PC-3 (cell line): ENCODE measurements around the gene ACIN1. TPM values are rescaled to one million over a fixed set of nuclear protein-coding genes. Genes with fewer than 3 reads are reported as not detected.

Experiments used
- ATAC-seq: fragments of 200-7000 bp; cut with Tn5 transposase; 2 replicates; pipeline ENCODE4 v1.9.1; 2020; ENCODE audit warnings: mild to moderate bottlenecking, moderate library complexity
- BruUV-seq: library from RNA; stranded (reverse); fragments of 400-500 nt; replicated peaks from 2 replicates; lab custom pipeline; 2021; lab: Mats Ljungman, UMichigan
- CTCF ChIA-PET: fragments of 300-600 bp; sonication (Branson Sonifier 250); formaldehyde crosslinking; loops from one replicate; lab custom pipeline; 2022; ENCODE audit warnings: antibody characterized with exemption; lab: Charles Lee
- POLR2A ChIA-PET: fragments of 300-600 bp; sonication (Branson Sonifier 250); formaldehyde crosslinking; loops from one replicate; lab custom pipeline; 2022; ENCODE audit warnings: antibody characterized with exemption; ENCODE audit not compliant: unreplicated experiment; lab: Charles Lee
- DNase-seq: peaks from one replicate; pipeline ENCODE4 v3.0.0-alpha.2; 2015
- H2AFZ ChIP-seq: fragments of 300-600 bp; sonication (generic); 2 replicates; pipeline ENCODE4 v1.6.0; 2016; ENCODE audit warnings: antibody characterized with exemption, low read length
- H3F3A ChIP-seq: fragments of 300-600 bp; sonication (generic); one replicate; pipeline ENCODE4 v1.6.0; 2017; ENCODE audit warnings: antibody characterized with exemption, low read length, control low read depth, mild to moderate bottlenecking; ENCODE audit not compliant: unreplicated experiment
- H3K27ac ChIP-seq: fragments of 300-600 bp; sonication (generic); 2 replicates; pipeline ENCODE4 v1.5.1; 2016; ENCODE audit warnings: mild to moderate bottlenecking, low read length
- H3K27me3 ChIP-seq: fragments of 300-600 bp; sonication (generic); 2 replicates; pipeline ENCODE4 v1.6.1; 2016; ENCODE audit warnings: low read length, mixed read lengths
- H3K36me3 ChIP-seq: fragments of 300-600 bp; sonication (generic); 2 replicates; pipeline ENCODE4 v1.6.1; 2016; ENCODE audit warnings: low read depth, mixed run types, low read length, mixed read lengths
- H3K4me1 ChIP-seq: fragments of 300-600 bp; sonication (generic); 2 replicates; pipeline ENCODE4 v1.5.1; 2016; ENCODE audit warnings: low read length; ENCODE audit not compliant: insufficient read depth
- H3K4me2 ChIP-seq: fragments of 300-600 bp; sonication (generic); 2 replicates; pipeline ENCODE4 v1.6.0; 2016; ENCODE audit warnings: low read length
- H3K4me3 ChIP-seq: fragments of 300-600 bp; sonication (generic); 2 replicates; pipeline ENCODE4 v1.5.1; 2016; ENCODE audit warnings: mild to moderate bottlenecking, low read length, mixed read lengths
- H3K79me2 ChIP-seq: fragments of 300-600 bp; sonication (generic); 2 replicates; pipeline ENCODE4 v1.6.1; 2017; ENCODE audit warnings: low read length, mixed read lengths
- H3K9ac ChIP-seq: fragments of 300-600 bp; sonication (generic); 2 replicates; pipeline ENCODE4 v1.6.0; 2016; ENCODE audit warnings: mild to moderate bottlenecking, low read length
- H3K9me2 ChIP-seq: fragments of 300-600 bp; sonication (generic); replicated peaks from 2 replicates; pipeline ENCODE4 v1.6.1; 2016; ENCODE audit warnings: mixed run types, low read length, mixed read lengths
- H3K9me3 ChIP-seq: fragments of 300-600 bp; sonication (generic); 2 replicates; pipeline ENCODE4 v1.6.1; 2016; ENCODE audit warnings: low read length, mixed read lengths
- H4K20me1 ChIP-seq: fragments of 300-600 bp; sonication (generic); 2 replicates; pipeline ENCODE4 v1.6.1; 2016; ENCODE audit warnings: low read length, mixed read lengths
- EZH2 ChIP-seq: fragments of 300-600 bp; sonication (generic); IDR thresholded peaks from one replicate; pipeline ENCODE4 v1.6.1; 2017; ENCODE audit warnings: antibody characterized with exemption, mild to moderate bottlenecking, low read length; ENCODE audit not compliant: unreplicated experiment
- EZH2phosphoT487 ChIP-seq: fragments of 300-600 bp; sonication (generic); IDR thresholded peaks from 2 replicates; pipeline ENCODE4 v1.6.1; 2018; ENCODE audit warnings: mild to moderate bottlenecking, antibody characterized with exemption, low read length, borderline replicate concordance
- intact Hi-C: fragments of 100-400 bp; cut with micrococcal nuclease; formaldehyde crosslinking; loops from 2 replicates; pipeline ENCODE4 v1.9.0; 2023
- total RNA-seq: library from RNA; depleted of rRNA; stranded (reverse); fragments of >200 nt; gene quantifications from 2 replicates; pipeline ENCODE4 v1.2.3, GENCODE V29; 2014
- TF ChIP-seq, protein P1 (sequence below): fragments of 300-600 bp; sonication (generic); conservative IDR thresholded peaks from 2 replicates; pipeline ENCODE4 v1.5.1; 2017; ENCODE audit warnings: antibody characterized with exemption, low read depth, mild to moderate bottlenecking, low read length

ACIN1 gene
- total RNA-seq, 1 experiment from 2014 or later = 112 TPM

DNA sequence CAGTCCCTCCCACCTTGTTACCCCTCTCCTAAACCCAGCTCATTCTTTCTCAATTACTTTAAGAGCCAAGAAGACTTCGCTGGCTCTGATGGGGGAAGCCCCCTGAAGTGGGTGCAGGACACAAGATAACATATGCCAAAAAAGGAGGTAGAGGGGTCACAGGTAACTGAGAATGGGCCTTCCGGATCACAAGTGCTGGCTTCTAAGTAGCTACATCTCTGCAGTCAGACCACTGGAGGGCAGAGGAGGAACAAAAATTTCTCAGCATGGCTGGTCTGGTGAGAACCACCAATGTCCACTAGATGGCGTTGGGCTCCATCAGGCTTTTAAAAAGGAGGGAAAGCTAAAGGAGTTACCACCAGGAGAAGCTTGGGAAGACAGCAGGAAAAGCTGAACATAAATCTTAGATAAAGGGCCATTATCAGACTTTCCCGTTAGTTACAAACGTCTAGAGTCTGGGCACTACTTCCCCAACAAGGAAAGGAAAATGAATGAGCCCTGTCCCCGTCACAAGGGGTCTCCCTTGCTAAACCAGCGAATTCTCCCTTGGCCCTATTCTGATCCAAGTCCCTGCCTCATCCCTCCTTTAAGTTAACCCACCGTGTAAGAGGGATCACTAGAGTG is 26.0 kb downstream of the ACIN1 start:
- H3F3A ChIP-seq = peaks cover 4% of the 10 kb centered on the region
- CTCF ChIA-PET = interaction anchor here (0.6 to 1.6 kb wide), 19 partner anchors 9 to 311 kb away, joined by 3 to 45 read pairs (median 5); partner anchors contain the start of genes ACIN1, C14orf119, PABPN1 and SLC7A8
- H3K9me3 ChIP-seq = no peaks in the 10 kb centered on the region
- no peak overlapping the region for H3K9ac ChIP-seq
- H3K4me3 ChIP-seq = peak overlapping the region; percentile 36
- peaks cover 44% of the 10 kb centered on the region for H3K4me1 ChIP-seq
- no peak overlapping the region for H3K27ac ChIP-seq
- POLR2A ChIA-PET = no interaction called here
- no peaks in the 10 kb centered on the region for H3K9me2 ChIP-seq
- BruUV-seq = no TSS peak
- H2AFZ ChIP-seq = no peak overlapping the region
- DNase-seq = peak; percentile 96
- H3K79me2 ChIP-seq = peaks cover 61% of the 10 kb centered on the region
- TF ChIP-seq EZH2 = no peak
- TF ChIP-seq, protein P1, sequence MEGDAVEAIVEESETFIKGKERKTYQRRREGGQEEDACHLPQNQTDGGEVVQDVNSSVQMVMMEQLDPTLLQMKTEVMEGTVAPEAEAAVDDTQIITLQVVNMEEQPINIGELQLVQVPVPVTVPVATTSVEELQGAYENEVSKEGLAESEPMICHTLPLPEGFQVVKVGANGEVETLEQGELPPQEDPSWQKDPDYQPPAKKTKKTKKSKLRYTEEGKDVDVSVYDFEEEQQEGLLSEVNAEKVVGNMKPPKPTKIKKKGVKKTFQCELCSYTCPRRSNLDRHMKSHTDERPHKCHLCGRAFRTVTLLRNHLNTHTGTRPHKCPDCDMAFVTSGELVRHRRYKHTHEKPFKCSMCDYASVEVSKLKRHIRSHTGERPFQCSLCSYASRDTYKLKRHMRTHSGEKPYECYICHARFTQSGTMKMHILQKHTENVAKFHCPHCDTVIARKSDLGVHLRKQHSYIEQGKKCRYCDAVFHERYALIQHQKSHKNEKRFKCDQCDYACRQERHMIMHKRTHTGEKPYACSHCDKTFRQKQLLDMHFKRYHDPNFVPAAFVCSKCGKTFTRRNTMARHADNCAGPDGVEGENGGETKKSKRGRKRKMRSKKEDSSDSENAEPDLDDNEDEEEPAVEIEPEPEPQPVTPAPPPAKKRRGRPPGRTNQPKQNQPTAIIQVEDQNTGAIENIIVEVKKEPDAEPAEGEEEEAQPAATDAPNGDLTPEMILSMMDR = peak; percentile 99
- intact Hi-C loops = loop anchor here (1.0 to 2.0 kb wide), 2 partner anchors 26 to 40 kb away; partner anchors contain the start of genes ACIN1 and C14orf119
- H3K36me3 ChIP-seq = peaks cover 56% of the 10 kb centered on the region
- ATAC-seq = peak; percentile 60
- H3K27me3 ChIP-seq = no peaks in the 10 kb centered on the region
- H4K20me1 ChIP-seq = peaks cover 32% of the 10 kb centered on the region
- H3K4me2 ChIP-seq = peak overlapping the region; percentile 71

GRCh38 chr14:23067847-23068788 is 26.8 kb downstream of the ACIN1 start:
- no peaks in the 10 kb centered on the region for H3K9me3 ChIP-seq
- peaks cover 9% of the 10 kb centered on the region for H3F3A ChIP-seq
- peak overlapping the region; percentile 36 for H3K4me3 ChIP-seq
- BruUV-seq = no TSS peak
- H3K79me2 ChIP-seq = peaks cover 61% of the 10 kb centered on the region
- H3K4me2 ChIP-seq = peak overlapping the region; percentile 71
- intact Hi-C loops = loop anchor here (2.0 kb wide), 1 partner anchor 27 kb away; the partner anchor contains the start of genes ACIN1 and C14orf119
- H3K4me1 ChIP-seq = peaks cover 51% of the 10 kb centered on the region
- no peaks in the 10 kb centered on the region for H3K9me2 ChIP-seq
- POLR2A ChIA-PET = no interaction called here
- CTCF ChIA-PET = interaction anchor here (0.6 to 1.6 kb wide), 17 partner anchors 10 to 312 kb away, joined by 3 to 45 read pairs (median 5); partner anchors contain the start of genes ACIN1, C14orf119, PABPN1 and SLC7A8
- H2AFZ ChIP-seq = no peak overlapping the region
- no peak overlapping the region for H3K9ac ChIP-seq
- no peaks in the 10 kb centered on the region for H3K27me3 ChIP-seq
- DNase-seq (no peak), ATAC-seq (no peak)
- H4K20me1 ChIP-seq = peaks cover 32% of the 10 kb centered on the region
- H3K36me3 ChIP-seq = peaks cover 63% of the 10 kb centered on the region
- no peak for TF ChIP-seq EZH2
- TF ChIP-seq, protein P1 = no peak
- TF ChIP-seq EZH2phosphoT487 = no peak
- no peak overlapping the region for H3K27ac ChIP-seq
